ENCODE results near the gene IRF5. TPM values are rescaled to one million over a fixed set of nuclear protein-coding genes. Genes with fewer than 3 reads are reported as not detected.

Gene IRF5
- total and polyA plus RNA-seq, 4 donors = 4.3 to 6.2 (median 4.5) TPM

DNA sequence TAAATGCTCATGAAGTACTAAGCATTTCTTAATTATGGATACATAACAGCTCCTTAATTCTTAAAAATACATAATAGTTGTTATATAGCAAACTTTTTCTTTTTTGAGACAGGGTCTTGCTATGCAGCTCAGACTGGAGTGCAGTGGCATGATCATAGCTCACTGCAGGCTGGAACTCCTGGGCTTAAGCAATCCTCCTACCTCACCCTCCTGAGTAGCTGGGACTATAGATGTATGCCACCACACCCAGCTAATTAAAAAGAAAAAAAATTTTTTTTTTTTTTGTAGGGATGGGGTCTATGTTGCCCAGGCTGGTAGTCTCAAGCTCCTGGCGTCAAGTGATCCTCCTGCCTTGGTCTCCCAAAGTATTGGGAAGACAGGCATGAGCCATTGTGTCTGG, 30.9 kb downstream of the IRF5 start:
- Histone ChIP-seq H3K4me3 (ENCODE audit: low read depth in 1 of 3, low read length in 3 of 3) (no peak overlapping the region), H3K36me3 (ENCODE audit: control insufficient read depth in 4 of 4, insufficient read depth in 3 of 4, low read depth in 1 of 4, low read length in 3 of 4) (peaks cover 15 to 76% (median 61%) of the 10 kb centered on the region in 4 donors), H3K27ac (ENCODE audit: low read depth in 1 of 2, low read length in 2 of 2) (no peak overlapping the region), H3K4me1 (ENCODE audit: control insufficient read depth in 4 of 4, insufficient read depth in 4 of 4, low read length in 3 of 4) (no peaks in the 10 kb centered on the region), H3K9ac (ENCODE audit: low read depth in 1 of 2, low read length in 2 of 2) (no peak overlapping the region), H3K9me3 (ENCODE audit: control insufficient read depth in 4 of 4, low read length in 3 of 4) (no peaks in the 10 kb centered on the region), H3K27me3 (ENCODE audit: control insufficient read depth in 4 of 4, insufficient read depth in 4 of 4, low read length in 3 of 4) (no peaks in the 10 kb centered on the region)
- TF ChIP-seq FOXA2 (IDR thresholded peaks at IDR 0.05) (no peak), RAD21 (IDR thresholded peaks at IDR 0.05) (no peak), TAF1 (conservative IDR thresholded peaks at IDR 0.05) (no peak), NR2F2 (IDR thresholded peaks at IDR 0.05) (no peak), HNF4G (IDR thresholded peaks at IDR 0.05) (no peak), SP1 (IDR thresholded peaks at IDR 0.05) (no peak), RXRA (IDR thresholded peaks at IDR 0.05) (no peak), YY1 (IDR thresholded peaks at IDR 0.05) (no peak), EGR1 (IDR thresholded peaks at IDR 0.05; ENCODE audit: low read depth in 2 of 2) (no peak), HNF4A (conservative IDR thresholded peaks at IDR 0.05) (no peak)
- TF ChIP-seq, protein P1, sequence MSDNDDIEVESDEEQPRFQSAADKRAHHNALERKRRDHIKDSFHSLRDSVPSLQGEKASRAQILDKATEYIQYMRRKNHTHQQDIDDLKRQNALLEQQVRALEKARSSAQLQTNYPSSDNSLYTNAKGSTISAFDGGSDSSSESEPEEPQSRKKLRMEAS (IDR thresholded peaks at IDR 0.05) = no peak
- TF ChIP-seq, protein P2, sequence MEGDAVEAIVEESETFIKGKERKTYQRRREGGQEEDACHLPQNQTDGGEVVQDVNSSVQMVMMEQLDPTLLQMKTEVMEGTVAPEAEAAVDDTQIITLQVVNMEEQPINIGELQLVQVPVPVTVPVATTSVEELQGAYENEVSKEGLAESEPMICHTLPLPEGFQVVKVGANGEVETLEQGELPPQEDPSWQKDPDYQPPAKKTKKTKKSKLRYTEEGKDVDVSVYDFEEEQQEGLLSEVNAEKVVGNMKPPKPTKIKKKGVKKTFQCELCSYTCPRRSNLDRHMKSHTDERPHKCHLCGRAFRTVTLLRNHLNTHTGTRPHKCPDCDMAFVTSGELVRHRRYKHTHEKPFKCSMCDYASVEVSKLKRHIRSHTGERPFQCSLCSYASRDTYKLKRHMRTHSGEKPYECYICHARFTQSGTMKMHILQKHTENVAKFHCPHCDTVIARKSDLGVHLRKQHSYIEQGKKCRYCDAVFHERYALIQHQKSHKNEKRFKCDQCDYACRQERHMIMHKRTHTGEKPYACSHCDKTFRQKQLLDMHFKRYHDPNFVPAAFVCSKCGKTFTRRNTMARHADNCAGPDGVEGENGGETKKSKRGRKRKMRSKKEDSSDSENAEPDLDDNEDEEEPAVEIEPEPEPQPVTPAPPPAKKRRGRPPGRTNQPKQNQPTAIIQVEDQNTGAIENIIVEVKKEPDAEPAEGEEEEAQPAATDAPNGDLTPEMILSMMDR (IDR thresholded peaks at IDR 0.05; ENCODE audit: low read depth, low read length, missing input control) = no peak
- TF ChIP-seq, protein P3, sequence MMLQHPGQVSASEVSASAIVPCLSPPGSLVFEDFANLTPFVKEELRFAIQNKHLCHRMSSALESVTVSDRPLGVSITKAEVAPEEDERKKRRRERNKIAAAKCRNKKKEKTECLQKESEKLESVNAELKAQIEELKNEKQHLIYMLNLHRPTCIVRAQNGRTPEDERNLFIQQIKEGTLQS (IDR thresholded peaks at IDR 0.05) = no peak
- TF ChIP-seq, protein P4, sequence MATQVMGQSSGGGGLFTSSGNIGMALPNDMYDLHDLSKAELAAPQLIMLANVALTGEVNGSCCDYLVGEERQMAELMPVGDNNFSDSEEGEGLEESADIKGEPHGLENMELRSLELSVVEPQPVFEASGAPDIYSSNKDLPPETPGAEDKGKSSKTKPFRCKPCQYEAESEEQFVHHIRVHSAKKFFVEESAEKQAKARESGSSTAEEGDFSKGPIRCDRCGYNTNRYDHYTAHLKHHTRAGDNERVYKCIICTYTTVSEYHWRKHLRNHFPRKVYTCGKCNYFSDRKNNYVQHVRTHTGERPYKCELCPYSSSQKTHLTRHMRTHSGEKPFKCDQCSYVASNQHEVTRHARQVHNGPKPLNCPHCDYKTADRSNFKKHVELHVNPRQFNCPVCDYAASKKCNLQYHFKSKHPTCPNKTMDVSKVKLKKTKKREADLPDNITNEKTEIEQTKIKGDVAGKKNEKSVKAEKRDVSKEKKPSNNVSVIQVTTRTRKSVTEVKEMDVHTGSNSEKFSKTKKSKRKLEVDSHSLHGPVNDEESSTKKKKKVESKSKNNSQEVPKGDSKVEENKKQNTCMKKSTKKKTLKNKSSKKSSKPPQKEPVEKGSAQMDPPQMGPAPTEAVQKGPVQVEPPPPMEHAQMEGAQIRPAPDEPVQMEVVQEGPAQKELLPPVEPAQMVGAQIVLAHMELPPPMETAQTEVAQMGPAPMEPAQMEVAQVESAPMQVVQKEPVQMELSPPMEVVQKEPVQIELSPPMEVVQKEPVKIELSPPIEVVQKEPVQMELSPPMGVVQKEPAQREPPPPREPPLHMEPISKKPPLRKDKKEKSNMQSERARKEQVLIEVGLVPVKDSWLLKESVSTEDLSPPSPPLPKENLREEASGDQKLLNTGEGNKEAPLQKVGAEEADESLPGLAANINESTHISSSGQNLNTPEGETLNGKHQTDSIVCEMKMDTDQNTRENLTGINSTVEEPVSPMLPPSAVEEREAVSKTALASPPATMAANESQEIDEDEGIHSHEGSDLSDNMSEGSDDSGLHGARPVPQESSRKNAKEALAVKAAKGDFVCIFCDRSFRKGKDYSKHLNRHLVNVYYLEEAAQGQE (IDR thresholded peaks at IDR 0.05) = no peak
- TF ChIP-seq, protein P5, sequence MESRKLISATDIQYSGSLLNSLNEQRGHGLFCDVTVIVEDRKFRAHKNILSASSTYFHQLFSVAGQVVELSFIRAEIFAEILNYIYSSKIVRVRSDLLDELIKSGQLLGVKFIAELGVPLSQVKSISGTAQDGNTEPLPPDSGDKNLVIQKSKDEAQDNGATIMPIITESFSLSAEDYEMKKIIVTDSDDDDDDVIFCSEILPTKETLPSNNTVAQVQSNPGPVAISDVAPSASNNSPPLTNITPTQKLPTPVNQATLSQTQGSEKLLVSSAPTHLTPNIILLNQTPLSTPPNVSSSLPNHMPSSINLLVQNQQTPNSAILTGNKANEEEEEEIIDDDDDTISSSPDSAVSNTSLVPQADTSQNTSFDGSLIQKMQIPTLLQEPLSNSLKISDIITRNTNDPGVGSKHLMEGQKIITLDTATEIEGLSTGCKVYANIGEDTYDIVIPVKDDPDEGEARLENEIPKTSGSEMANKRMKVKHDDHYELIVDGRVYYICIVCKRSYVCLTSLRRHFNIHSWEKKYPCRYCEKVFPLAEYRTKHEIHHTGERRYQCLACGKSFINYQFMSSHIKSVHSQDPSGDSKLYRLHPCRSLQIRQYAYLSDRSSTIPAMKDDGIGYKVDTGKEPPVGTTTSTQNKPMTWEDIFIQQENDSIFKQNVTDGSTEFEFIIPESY (IDR thresholded peaks at IDR 0.05) = no peak
- WGBS = 93% methylated on average over 1 of the region's 1 CpG
- no peak for DNase-seq (ENCODE audit: low spot score)

DNA sequence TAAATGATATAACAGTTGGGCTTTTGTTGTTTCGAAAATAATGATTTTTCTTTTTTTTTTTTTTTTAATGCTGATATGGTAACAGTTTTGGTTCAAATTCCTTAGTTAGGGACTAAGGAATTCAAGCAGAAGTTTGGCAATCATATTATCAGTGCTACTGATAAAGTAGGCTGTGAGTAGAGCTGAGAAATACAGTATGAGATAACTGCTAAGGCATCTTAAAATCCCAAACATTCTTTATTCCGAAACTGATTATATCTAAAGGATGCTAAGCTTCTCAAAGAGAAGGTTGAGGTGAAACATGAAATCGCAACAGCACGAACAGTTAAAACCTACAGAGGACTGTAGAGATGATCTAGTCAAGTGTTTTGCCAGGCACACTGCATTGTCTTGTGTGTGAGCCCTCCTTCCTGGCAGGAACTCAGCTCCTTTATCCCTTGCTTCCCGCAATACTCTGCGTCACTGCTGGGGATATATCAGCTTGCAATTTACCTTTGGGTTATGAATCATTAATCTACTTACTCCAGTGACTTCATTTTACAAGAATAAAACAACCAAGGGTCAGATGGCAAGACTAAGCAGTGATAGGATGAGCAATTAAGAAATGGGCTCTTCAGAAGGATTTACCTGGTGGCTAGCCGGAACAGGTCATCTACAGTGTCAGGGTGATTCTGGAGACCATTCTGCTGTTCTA, 36.7 kb downstream of the IRF5 start:
- DNase-seq (ENCODE audit: low spot score) = no peak
- WGBS = 89% methylated on average over 7 of the region's 7 CpGs
- no peak for TF ChIP-seq HNF4G (IDR thresholded peaks at IDR 0.05)
- no peak for TF ChIP-seq EGR1 (IDR thresholded peaks at IDR 0.05; ENCODE audit: low read depth in 2 of 2)
- TF ChIP-seq GABPA (IDR thresholded peaks at IDR 0.05 in 1 of 2, conservative IDR thresholded peaks at IDR 0.05 in 1 of 2) = no peak
- TF ChIP-seq NR2F2 (IDR thresholded peaks at IDR 0.05) = no peak
- TF ChIP-seq, protein P3 (IDR thresholded peaks at IDR 0.05) = no peak
- no peak for TF ChIP-seq FOXA1 (IDR thresholded peaks at IDR 0.05)
- TF ChIP-seq, protein P2 (IDR thresholded peaks at IDR 0.05; ENCODE audit: low read depth, low read length, missing input control) = no peak
- TF ChIP-seq, protein P1 (IDR thresholded peaks at IDR 0.05) = no peak
- no peak for TF ChIP-seq RXRA (IDR thresholded peaks at IDR 0.05)
- TF ChIP-seq FOXA2 (IDR thresholded peaks at IDR 0.05) = no peak
- TF ChIP-seq SP1 (IDR thresholded peaks at IDR 0.05) = no peak
- TF ChIP-seq, protein P5 (IDR thresholded peaks at IDR 0.05) = no peak

More for the DNA sequence above, 36.7 kb downstream of the IRF5 start:
- Histone ChIP-seq H3K27ac (ENCODE audit: low read depth in 1 of 2, low read length in 2 of 2) (no peak overlapping the region), H3K9ac (ENCODE audit: low read depth in 1 of 2, low read length in 2 of 2) (no peak overlapping the region), H3K4me3 (ENCODE audit: low read depth in 1 of 3, low read length in 3 of 3) (no peak overlapping the region), H3K27me3 (ENCODE audit: control insufficient read depth in 4 of 4, insufficient read depth in 4 of 4, low read length in 3 of 4) (no peaks in the 10 kb centered on the region), H3K9me3 (ENCODE audit: control insufficient read depth in 4 of 4, low read length in 3 of 4) (no peaks in the 10 kb centered on the region), H3K4me1 (ENCODE audit: control insufficient read depth in 4 of 4, insufficient read depth in 4 of 4, low read length in 3 of 4) (no peaks in the 10 kb centered on the region), H3K36me3 (ENCODE audit: control insufficient read depth in 4 of 4, insufficient read depth in 3 of 4, low read depth in 1 of 4, low read length in 3 of 4) (peaks cover 14 to 80% (median 67%) of the 10 kb centered on the region in 4 donors)

Measured in liver (tissue), 9 donors.